ENCODE results near the gene SAP30BP.

DNA sequence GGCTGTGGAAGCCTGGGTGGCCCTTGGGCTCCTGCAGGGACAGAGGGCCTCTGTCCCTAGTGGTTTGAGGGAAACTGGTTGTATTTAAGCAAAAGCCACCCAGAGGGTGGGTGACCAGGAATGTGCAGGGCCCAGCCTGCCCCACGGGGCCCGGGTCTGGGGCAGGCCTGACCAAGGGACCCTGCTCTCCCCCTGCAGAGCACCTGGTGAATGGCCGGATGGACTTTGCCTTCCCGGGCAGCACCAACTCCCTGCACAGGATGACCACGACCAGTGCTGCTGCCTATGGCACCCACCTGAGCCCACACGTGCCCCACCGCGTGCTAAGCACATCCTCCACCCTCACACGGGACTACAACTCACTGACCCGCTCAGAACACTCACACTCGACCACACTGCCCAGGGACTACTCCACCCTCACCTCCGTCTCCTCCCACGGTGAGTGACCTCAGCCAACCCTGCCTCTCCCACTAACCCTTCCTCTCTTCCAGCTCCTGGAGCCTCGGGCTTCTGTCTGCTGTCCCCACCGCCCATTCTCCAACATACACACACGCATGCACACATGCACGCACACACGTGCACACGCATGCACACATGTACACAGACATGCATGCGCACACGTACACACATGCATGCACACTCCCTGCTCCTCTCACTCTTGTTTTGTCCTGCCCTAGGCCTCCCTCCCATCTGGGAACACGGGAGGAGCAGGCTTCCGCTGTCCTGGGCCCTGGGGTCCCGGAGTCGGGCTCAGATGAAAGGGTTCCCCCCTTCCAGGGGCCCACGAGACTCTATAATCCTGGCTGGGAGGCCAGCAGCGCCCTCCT lies 87.5 kb downstream of the SAP30BP start:
- TF ChIP-seq POLR2A (IDR thresholded peaks at IDR 0.05): no peak
- TF ChIP-seq, protein P1, sequence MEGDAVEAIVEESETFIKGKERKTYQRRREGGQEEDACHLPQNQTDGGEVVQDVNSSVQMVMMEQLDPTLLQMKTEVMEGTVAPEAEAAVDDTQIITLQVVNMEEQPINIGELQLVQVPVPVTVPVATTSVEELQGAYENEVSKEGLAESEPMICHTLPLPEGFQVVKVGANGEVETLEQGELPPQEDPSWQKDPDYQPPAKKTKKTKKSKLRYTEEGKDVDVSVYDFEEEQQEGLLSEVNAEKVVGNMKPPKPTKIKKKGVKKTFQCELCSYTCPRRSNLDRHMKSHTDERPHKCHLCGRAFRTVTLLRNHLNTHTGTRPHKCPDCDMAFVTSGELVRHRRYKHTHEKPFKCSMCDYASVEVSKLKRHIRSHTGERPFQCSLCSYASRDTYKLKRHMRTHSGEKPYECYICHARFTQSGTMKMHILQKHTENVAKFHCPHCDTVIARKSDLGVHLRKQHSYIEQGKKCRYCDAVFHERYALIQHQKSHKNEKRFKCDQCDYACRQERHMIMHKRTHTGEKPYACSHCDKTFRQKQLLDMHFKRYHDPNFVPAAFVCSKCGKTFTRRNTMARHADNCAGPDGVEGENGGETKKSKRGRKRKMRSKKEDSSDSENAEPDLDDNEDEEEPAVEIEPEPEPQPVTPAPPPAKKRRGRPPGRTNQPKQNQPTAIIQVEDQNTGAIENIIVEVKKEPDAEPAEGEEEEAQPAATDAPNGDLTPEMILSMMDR (IDR thresholded peaks at IDR 0.05): no peak
- no peak for TF ChIP-seq POLR2AphosphoS5 (IDR thresholded peaks at IDR 0.05)
